GM21515 (cell line): Measurements from ENCODE around the gene BTBD2.

Source experiments
- ATAC-seq: cut with Tn5 transposase; IDR thresholded peaks from one replicate; pipeline ENCODE4 v1.9.1; 2021; ENCODE audit not compliant: unreplicated experiment

Gene BTBD2

GRCh38 chr19:1987197-1988187 lies 28.0 kb downstream of the BTBD2 start:
- ATAC-seq, result no peak

GRCh38 chr19:1986357-1987162 lies 29.0 kb downstream of the BTBD2 start:
- ATAC-seq, result no peak

GRCh38 chr19:1985588-1986356 lies 29.7 kb downstream of the BTBD2 start:
- no peak for ATAC-seq

GRCh38 chr19:1984357-1984756 lies 31.2 kb downstream of the BTBD2 start:
- ATAC-seq, result no peak

GRCh38 chr19:1981253-1981652 lies 34.3 kb downstream of the BTBD2 start:
- no peak for ATAC-seq

GRCh38 chr19:1980809-1981181 lies 34.7 kb downstream of the BTBD2 start:
- no peak for ATAC-seq

GRCh38 chr19:1980091-1980808 lies 35.3 kb downstream of the BTBD2 start:
- ATAC-seq, result no peak

GRCh38 chr19:1979642-1980041 lies 35.9 kb downstream of the BTBD2 start:
- ATAC-seq, result no peak

- no peak for ATAC-seq
Observed at GRCh38 chr19:1979017-1979416, 36.5 kb downstream of the BTBD2 start.

GRCh38 chr19:1978346-1978894 lies 37.1 kb downstream of the BTBD2 start:
- ATAC-seq, result no peak

GRCh38 chr19:1977120-1977519 lies 38.4 kb downstream of the BTBD2 start:
- ATAC-seq, result no peak

- ATAC-seq, result no peak
Observed at GRCh38 chr19:1975162-1975480, 40.4 kb downstream of the BTBD2 start.

GRCh38 chr19:1974381-1975161 lies 40.9 kb downstream of the BTBD2 start:
- ATAC-seq, result no peak

GRCh38 chr19:1970806-1971502 lies 44.6 kb downstream of the BTBD2 start:
- no peak for ATAC-seq

- no peak for ATAC-seq
Observed at GRCh38 chr19:1970003-1970805, 45.3 kb downstream of the BTBD2 start.

- ATAC-seq, result no peak
Observed at GRCh38 chr19:1969176-1970002, 46.1 kb downstream of the BTBD2 start.
